GM21515 (cell line): ENCODE data around the gene ARHGAP18.
"Not testable (repeated sequence)": the region's sequence is repeated elsewhere in the genome, so short reads cannot be mapped to it uniquely, and the experiment has no call there.

ENCODE experiments used
- ATAC-seq: cut with Tn5 transposase; IDR thresholded peaks from one replicate; pipeline ENCODE4 v1.9.1; 2021; ENCODE audit not compliant: unreplicated experiment

Gene ARHGAP18

GRCh38 chr6:129592516-129593232, 117.3 kb downstream of the ARHGAP18 start:
- ATAC-seq = no peak

- ATAC-seq = no peak
Observed at GRCh38 chr6:129590408-129591022, 119.5 kb downstream of the ARHGAP18 start.

GRCh38 chr6:129586815-129587214, 123.2 kb downstream of the ARHGAP18 start:
- no peak for ATAC-seq

- no peak for ATAC-seq
Observed at GRCh38 chr6:129583866-129584265, 126.1 kb downstream of the ARHGAP18 start.

- ATAC-seq = no peak
Observed at GRCh38 chr6:129578315-129578714, 131.7 kb downstream of the ARHGAP18 start.

- no peak for ATAC-seq
Observed at GRCh38 chr6:129577691-129578090, 132.3 kb downstream of the ARHGAP18 start.

GRCh38 chr6:129576456-129576855, 133.5 kb downstream of the ARHGAP18 start:
- ATAC-seq = no peak

- no peak for ATAC-seq
Observed at GRCh38 chr6:129575378-129576118, 134.4 kb downstream of the ARHGAP18 start.

GRCh38 chr6:129574605-129575004, 135.4 kb downstream of the ARHGAP18 start:
- ATAC-seq = not testable (repeated sequence)

GRCh38 chr6:129570929-129571328, 139.0 kb downstream of the ARHGAP18 start:
- ATAC-seq = not testable (repeated sequence)

GRCh38 chr6:129568015-129568414, 142.0 kb downstream of the ARHGAP18 start:
- no peak for ATAC-seq

GRCh38 chr6:129567374-129567773, 142.6 kb downstream of the ARHGAP18 start:
- ATAC-seq = no peak

- no peak for ATAC-seq
Observed at GRCh38 chr6:129565811-129566210, 144.2 kb downstream of the ARHGAP18 start.

GRCh38 chr6:129565366-129565765, 144.6 kb downstream of the ARHGAP18 start:
- no peak for ATAC-seq

- ATAC-seq = no peak
Observed at GRCh38 chr6:129558248-129558647, 151.7 kb downstream of the ARHGAP18 start.

- ATAC-seq = no peak
Observed at GRCh38 chr6:129555206-129555832, 154.7 kb downstream of the ARHGAP18 start.

GRCh38 chr6:129552413-129552812, 157.6 kb downstream of the ARHGAP18 start:
- no peak for ATAC-seq

GRCh38 chr6:129551486-129551885, 158.5 kb downstream of the ARHGAP18 start:
- no peak for ATAC-seq

GRCh38 chr6:129546702-129547101, 163.3 kb downstream of the ARHGAP18 start:
- no peak for ATAC-seq

GRCh38 chr6:129544892-129545612, 164.9 kb downstream of the ARHGAP18 start:
- ATAC-seq = no peak

- no peak for ATAC-seq
Observed at GRCh38 chr6:129543981-129544380, 166.0 kb downstream of the ARHGAP18 start.
